ENCODE results near the gene GPRIN1. TPM values are rescaled to one million over a fixed set of nuclear protein-coding genes. Genes with fewer than 3 reads are reported as not detected.

The GPRIN1 gene
- total RNA-seq, 1 experiment from 2014 or later = 19.9 TPM

- in situ Hi-C loops (cut with HindIII; ENCODE audit: low sequenced_read_pairs) = no loop called here
Measured at GRCh38 chr5:176644878-176645670, 35.1 kb upstream of the GPRIN1 start.

GRCh38 chr5:176644294-176644693 is 34.3 kb upstream of the GPRIN1 start:
- in situ Hi-C loops (cut with HindIII; ENCODE audit: low sequenced_read_pairs) = no loop called here
- no peak for DNase-seq (ENCODE audit: low spot score)

More at GRCh38 chr5:176644878-176645670, 35.1 kb upstream of the GPRIN1 start:
- DNase-seq (ENCODE audit: low spot score) = peak; percentile 69

- DNase-seq (ENCODE audit: low spot score) = no peak
- in situ Hi-C loops (cut with HindIII; ENCODE audit: low sequenced_read_pairs) = no loop called here
Measured at GRCh38 chr5:176643491-176644219, 33.7 kb upstream of the GPRIN1 start.

- in situ Hi-C loops (cut with HindIII; ENCODE audit: low sequenced_read_pairs) = no loop called here
- no peak for DNase-seq (ENCODE audit: low spot score)
Measured at GRCh38 chr5:176642675-176643490, 32.9 kb upstream of the GPRIN1 start.

GRCh38 chr5:176640616-176641015 is 30.7 kb upstream of the GPRIN1 start:
- no peak for DNase-seq (ENCODE audit: low spot score)
- in situ Hi-C loops (cut with HindIII; ENCODE audit: low sequenced_read_pairs) = no loop called here

GRCh38 chr5:176639981-176640380 is 30.0 kb upstream of the GPRIN1 start:
- peak; percentile 97 for DNase-seq (ENCODE audit: low spot score)
- in situ Hi-C loops (cut with HindIII; ENCODE audit: low sequenced_read_pairs) = no loop called here

- in situ Hi-C loops (cut with HindIII; ENCODE audit: low sequenced_read_pairs) = no loop called here
- no peak for DNase-seq (ENCODE audit: low spot score)
Measured at GRCh38 chr5:176639208-176639607, 29.3 kb upstream of the GPRIN1 start.

- in situ Hi-C loops (cut with HindIII; ENCODE audit: low sequenced_read_pairs) = no loop called here
- no peak for DNase-seq (ENCODE audit: low spot score)
Measured at GRCh38 chr5:176638437-176638836, 28.5 kb upstream of the GPRIN1 start.

GRCh38 chr5:176637556-176637955 is 27.6 kb upstream of the GPRIN1 start:
- in situ Hi-C loops (cut with HindIII; ENCODE audit: low sequenced_read_pairs) = no loop called here
- DNase-seq (ENCODE audit: low spot score) = no peak

- no peak for DNase-seq (ENCODE audit: low spot score)
- in situ Hi-C loops (cut with HindIII; ENCODE audit: low sequenced_read_pairs) = no loop called here
Measured at GRCh38 chr5:176636426-176636825, 26.5 kb upstream of the GPRIN1 start.

GRCh38 chr5:176633598-176633997 is 23.6 kb upstream of the GPRIN1 start:
- in situ Hi-C loops (cut with HindIII; ENCODE audit: low sequenced_read_pairs) = no loop called here
- DNase-seq (ENCODE audit: low spot score) = no peak

GRCh38 chr5:176632745-176633144 is 22.8 kb upstream of the GPRIN1 start:
- in situ Hi-C loops (cut with HindIII; ENCODE audit: low sequenced_read_pairs) = no loop called here
- peak; percentile 97 for DNase-seq (ENCODE audit: low spot score)

- in situ Hi-C loops (cut with HindIII; ENCODE audit: low sequenced_read_pairs) = no loop called here
- DNase-seq (ENCODE audit: low spot score) = peak; percentile 88
Measured at GRCh38 chr5:176631383-176632200, 21.6 kb upstream of the GPRIN1 start.

- in situ Hi-C loops (cut with HindIII; ENCODE audit: low sequenced_read_pairs) = no loop called here
- DNase-seq (ENCODE audit: low spot score) = peak; percentile 52
Measured at GRCh38 chr5:176630681-176631222, 20.8 kb upstream of the GPRIN1 start.

GRCh38 chr5:176629853-176630680 is 20.1 kb upstream of the GPRIN1 start, which contains the start of the genes EIF4E1B and SNCB:
Gene EIF4E1B, plus strand, starts transcription at chr5:176630675. Its CDS starts 12,113 bp downstream, at chr5:176642788.
Gene SNCB, minus strand, starts transcription at chr5:176630534. Its CDS starts 880 bp downstream, at chr5:176629654.
- peak; percentile 76 for DNase-seq (ENCODE audit: low spot score)
- in situ Hi-C loops (cut with HindIII; ENCODE audit: low sequenced_read_pairs) = no loop called here

GRCh38 chr5:176629317-176629852 is 19.4 kb upstream of the GPRIN1 start:
- in situ Hi-C loops (cut with HindIII; ENCODE audit: low sequenced_read_pairs) = no loop called here
- DNase-seq (ENCODE audit: low spot score) = no peak

Measured in G401 (cell line).